Colon (tissue), 2 donors: Measurements from ENCODE around the gene TEX264.

Source experiments
- FAIRE-seq: peaks from 2 replicates; lab custom pipeline; 2012; peaks lifted over from hg19 to GRCh38; lab: Jason Lieb, UNC
- donor health status: control.
- donor health status: control.

Gene TEX264

DNA sequence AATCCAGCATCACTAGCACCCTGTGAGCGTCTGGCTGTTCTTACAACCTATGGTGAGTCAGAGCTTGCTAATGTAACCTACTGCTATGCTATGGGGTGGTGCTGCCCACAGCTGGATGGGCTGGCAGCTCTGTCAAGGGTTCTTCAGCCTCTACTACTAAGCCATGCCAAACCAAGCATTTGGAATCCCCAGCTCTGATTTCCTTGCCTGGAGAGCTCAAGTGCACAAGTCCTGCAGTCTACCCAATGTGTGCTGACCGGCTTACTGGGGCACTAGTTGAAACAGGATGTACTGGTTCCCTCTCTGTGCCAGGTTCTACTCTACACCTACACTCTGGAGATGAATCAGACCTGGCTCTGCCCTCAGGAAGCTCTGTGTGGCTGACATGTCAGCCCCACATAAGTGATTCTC, 4.2 kb downstream of the TEX264 start:
- FAIRE-seq = no peak

DNA sequence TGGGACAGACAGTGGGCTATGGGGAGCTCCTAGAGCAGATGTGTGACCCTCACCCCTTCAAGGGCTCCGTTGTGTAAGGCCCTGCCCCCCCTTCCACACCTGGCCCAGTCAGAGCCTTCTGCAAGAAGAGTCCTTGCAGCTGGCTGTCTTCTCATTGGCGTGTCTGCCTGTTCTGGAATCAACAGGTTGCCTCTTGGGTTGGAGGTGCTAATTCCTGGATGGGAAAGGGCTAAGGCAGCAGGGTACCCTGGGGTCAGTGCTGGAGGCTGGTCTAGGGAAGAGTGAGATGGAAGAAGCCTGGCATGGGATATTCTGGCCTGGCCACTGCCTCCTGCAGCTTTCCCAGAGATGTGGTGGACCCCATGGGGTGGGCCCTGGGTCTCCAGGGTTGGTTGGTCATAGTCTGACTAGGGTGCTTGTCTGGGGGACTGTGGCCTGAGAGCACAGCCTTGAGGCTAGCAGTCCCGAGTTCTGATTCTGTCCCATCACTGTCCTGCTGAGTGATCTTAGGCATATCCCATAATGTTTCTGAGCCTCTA, 5.1 kb downstream of the TEX264 start:
- FAIRE-seq = no peak

DNA sequence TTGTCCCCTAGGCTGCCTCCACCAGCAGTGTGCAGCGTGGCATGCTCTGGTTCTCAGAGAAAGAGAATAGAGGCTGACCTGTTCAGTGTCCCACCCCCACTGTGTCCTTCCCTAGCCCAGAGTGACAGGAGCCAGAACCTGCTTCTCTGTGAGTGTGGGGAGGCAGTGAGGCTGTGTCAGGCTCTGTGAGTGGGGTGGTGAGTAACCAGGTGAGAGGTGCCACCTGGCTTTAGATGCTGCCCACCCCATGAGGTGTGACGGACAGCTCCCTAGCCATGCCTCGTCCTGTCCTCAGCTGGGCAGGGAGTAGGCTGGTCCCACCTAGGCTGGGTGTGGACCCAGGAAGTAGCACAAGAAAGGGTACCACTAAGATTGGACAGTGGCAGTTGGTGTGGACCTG, 6.3 kb downstream of the TEX264 start:
- FAIRE-seq = no peak

DNA sequence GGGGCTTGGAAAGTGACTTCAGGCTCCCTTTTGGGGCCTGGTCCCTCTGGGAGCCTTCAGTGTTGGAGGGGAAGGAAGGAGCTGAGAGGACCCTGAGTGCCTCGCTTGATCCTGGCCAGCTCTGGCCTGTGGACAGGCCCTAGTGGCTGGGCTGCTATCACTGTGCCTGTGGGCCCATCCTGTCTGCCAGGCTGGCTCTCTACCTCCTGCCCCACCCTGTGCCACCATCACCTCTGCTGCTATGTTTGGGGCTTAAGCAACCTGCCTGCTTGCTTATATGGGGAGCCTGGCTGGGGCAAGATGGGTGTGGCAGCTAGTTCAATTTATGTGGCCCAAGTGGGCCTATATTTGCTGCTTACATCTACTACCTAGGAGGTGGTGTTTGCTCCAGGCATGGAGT, 7.1 kb downstream of the TEX264 start:
- FAIRE-seq = no peak

DNA sequence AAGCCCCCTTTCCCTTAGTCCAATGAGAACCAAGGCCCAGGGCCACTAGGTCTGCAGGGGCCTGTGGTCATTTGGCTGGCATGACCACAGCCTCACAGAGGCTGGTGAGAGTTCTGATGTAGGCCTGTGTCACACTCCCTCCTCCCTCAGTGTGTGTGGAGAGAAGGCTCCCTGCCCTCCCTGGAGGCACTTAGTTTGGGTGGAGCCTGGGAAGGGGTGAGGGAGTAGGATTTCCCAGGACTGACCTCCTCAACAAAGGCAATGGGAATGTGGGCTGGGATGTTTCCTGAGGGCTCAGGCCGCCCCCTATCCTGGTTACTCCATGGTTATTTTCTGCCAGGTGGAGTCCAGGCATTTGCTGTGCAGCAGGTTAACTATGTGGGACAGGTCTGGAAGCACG, 7.6 kb downstream of the TEX264 start:
- no peak for FAIRE-seq

DNA sequence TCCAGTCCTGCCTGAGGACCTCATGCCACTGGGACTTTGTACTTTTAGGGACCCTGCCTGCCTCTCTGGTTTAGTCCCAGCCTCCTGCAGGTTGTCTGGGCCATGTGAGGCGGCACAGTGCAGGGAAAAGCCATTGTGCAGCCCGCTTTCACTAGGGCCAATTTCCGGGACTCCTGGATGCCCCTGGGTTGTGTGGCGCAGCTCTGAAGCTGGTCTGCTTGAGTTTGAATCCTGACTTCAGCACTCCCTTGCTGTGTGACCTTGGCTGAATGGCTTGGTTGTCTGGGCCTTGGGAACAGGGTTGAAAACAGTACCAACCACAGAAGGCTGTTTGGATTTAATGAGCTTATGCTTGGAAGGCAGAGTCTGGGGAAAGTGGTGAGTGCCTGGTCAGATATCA, 8.3 kb downstream of the TEX264 start:
- no peak for FAIRE-seq

DNA sequence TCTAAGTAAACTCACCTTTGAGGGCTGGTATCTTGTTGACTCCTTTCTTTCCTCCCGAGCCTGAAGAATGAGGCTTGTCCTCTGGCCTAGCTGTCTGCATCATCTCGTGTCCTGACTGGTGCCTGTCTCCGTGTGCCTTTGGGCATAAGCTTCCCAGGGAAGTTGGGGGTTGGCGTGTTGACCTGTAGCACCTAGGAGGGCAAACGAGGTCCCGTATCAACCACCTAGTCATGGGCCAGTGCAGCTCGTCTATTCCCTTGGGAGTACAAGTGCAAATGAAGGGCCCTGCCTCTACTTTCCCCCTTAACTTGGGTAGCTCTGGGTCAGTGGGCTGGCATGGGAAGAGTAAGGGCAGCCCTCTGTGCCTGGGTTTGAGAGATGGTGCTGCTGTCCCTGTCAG, 8.7 kb downstream of the TEX264 start:
- FAIRE-seq = no peak

DNA sequence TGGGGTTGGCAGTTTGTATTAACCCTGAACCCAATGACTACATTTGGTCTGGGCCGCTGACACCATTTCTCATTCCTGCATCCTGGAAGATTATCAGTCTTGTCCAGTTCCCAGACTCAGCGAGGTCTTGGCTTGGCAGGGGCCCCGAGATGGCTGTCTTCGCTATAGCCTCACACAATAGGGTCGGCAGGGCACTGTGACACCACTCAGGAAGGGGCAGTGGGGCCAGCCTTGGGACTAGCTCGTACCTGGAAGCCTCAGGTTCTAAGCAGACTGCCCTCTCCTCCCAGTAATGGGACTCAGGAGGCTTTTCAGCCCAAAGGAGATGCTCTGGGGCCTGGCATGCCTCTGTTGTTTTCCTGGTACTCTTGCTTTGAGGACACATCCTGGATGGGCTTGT, 9.1 kb downstream of the TEX264 start:
- no peak for FAIRE-seq

DNA sequence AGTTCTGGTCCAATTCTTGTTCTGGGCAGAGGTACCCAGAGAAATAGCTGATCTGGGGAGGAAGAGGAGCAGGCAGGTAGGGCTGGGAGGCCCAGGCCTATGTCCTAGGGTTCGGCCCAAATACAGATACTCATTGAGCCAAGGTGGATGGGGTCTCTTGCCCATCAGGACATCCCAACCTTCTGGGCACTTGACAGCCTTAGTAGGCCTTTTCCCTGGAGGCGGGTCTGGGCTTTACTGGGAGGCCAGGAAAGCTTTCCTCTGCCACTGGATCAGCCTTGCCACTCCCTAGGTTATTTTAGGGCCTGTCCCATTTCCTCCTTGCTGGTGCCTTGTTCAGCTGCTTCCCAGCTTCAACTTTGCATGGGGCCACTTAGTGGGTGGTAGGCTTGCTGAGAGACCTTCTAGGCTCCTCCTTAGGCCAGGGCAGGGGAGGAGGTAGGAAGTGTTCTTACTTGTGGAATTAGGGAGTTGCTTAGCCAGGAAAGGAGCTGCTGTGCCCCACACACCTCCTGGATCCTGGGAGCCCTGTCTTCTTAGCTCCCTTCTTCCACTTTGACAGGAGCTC, 9.7 kb downstream of the TEX264 start:
- FAIRE-seq = no peak

DNA sequence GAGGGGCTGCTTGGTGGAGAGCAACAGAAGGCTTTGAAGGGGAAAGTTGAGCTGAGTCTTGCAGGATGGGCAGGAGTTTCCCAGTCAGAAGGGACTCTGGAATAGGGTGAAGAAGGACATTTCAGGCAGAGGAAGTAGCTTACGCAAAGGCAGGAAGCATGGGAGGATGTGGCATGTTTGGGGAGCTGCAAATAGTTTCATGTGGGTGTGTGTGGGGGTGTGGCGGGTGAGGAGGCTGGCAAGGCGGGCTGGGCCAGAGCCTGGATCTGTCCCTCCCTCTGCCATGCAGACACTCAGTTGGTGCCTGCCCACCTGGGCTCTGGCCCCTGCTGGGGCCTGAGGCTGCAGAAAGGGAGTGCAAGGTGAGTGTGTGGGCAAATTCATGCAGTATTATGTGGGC, 10.4 kb downstream of the TEX264 start:
- no peak for FAIRE-seq

DNA sequence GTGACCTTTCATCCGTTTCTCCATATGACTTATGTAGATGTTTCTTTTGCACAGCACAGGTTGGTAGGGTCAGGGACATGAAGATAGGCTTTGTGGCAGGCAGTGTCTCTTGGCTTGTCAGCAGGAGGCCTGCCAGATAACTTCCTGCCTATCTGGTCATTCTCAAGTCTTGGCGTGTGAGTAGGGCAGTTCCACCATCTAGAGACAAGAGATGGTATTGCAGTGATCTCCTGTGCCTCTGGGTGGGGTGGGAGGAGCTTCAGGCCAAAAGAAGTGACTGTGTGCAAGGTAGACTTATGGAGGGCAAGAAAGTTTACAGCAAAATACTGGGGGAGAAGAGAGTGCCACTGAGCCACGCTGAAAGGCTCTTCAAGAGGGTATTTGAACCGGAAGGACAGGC, 11.0 kb downstream of the TEX264 start:
- no peak for FAIRE-seq

DNA sequence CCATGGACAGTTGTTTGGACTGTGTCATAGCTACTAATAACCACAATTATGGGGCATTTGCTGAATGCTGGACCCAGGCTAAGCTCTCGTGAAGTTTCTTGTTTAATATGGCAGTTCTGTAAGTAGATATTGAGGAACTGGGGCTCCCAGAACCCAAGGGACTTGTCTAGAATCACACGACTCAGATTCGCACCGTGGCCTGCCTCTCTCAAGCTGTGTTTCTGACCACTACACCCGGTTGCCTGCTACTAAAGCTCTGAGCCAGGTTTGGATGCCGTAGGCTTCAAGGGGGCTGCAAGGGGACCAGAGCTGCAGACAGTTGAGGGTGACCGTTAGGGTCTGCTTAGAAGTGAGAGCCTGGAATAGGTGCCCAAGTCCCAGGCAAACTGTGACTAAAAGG, 11.5 kb downstream of the TEX264 start:
- no peak for FAIRE-seq

DNA sequence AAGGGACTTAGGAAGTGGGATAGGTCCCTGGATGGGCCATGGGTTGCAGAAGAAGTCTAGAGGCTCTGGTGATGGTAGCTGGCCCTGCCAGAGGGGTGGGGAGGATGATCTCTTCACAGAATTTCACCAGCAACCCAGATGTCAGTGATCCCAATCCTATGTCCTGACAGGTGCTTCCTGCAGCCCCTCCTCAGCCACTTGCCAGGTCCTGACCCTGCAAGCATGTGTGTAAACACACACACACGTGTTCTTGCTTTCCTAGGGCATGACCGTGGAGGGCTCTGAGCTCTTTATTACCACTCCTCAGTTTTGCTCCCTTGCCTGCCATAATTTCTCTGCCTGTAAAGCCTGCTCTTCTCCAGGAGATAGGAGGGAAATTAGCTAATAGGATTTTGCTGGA, 12.5 kb downstream of the TEX264 start:
- FAIRE-seq = no peak

DNA sequence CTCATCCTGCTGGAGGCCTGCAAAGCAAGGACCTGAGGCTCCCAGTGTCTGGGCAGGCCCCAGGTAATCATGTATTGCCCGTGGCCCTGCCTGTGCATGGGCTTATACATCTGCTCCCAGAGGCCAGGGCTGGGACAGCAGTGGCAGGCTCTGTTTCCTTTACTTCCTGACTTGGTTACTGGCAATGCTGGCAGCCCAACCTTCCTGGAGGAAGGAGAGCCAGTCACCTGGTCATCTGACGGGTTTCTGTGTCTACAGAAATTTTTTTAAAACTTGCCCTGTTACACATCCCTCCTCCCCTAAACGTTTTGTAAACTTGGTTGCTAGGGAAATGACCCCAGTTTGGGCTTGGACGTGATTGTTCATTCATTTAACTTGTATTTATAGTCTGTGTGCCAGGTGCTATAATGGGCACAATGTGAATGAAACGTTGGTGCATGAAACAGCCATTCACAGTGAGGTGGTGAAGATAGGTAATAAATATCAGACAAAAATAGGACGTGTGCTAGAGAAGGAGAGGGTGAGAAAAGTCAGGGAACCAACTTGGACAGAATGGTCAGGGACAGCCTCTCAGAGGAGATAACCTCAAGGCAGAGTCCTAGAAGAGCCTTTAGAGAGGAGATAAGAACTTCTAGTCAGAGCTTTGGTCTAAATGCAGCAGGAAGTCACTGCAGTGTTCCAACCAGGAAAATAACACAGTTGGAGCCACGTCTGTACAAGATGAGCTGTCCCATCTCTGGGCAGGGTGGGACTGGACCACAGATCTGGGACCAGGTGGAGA, 14.1 kb downstream of the TEX264 start:
- no peak for FAIRE-seq

DNA sequence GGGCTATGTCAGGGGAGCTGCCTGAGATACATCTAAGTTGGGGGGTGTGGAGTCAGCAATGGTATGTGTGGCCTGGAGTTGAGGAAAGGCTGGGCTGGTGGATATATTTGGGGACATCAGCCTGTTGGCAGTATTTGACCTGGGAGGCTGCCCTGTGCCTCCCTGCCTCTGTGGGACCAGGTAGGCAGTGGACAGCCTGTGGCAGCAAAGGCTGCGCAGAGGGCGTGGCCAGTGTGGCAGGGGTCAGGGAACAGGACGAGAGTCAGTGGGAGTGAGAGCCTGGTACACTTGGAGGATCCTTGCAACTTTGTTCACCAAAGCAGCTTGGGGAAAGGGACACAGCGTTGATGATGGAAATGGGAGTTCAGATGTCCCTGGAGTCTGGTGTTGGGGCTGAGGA, 15.0 kb downstream of the TEX264 start:
- FAIRE-seq = no peak

DNA sequence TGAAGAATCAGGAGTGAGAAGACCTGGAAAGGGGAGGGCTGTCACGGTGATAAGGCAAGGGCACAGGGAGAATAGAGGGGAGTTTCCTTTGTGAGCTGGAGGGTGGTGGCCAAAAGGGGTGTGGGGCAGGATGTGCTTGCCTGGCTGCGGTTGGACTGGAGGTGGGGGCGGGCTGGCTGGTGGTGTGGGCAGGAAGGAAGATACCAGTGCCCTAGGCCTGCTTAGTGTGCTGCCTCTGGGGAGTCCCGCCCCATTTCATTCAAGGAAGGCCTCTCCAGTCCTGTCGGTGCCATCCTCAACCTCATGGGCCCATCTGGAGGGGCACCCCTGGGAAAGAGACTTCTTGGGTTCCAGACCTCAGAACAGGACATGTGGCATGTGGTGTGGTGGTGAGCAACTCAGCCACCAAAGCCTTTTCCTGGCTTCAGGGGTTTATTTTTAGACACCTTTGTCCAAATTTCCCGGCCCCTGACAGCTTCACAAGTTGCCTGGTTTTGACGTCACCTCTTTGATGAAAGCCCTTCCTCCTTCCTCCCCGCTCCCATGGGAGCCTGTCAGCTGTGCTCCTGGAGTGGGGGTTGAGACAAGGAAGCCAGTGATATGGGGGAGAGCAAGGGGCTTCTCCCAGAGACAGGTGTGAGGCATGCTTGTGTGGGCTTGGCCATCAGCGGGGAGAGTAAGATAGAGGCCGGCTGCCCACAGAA, 15.6 kb downstream of the TEX264 start:
- no peak for FAIRE-seq

DNA sequence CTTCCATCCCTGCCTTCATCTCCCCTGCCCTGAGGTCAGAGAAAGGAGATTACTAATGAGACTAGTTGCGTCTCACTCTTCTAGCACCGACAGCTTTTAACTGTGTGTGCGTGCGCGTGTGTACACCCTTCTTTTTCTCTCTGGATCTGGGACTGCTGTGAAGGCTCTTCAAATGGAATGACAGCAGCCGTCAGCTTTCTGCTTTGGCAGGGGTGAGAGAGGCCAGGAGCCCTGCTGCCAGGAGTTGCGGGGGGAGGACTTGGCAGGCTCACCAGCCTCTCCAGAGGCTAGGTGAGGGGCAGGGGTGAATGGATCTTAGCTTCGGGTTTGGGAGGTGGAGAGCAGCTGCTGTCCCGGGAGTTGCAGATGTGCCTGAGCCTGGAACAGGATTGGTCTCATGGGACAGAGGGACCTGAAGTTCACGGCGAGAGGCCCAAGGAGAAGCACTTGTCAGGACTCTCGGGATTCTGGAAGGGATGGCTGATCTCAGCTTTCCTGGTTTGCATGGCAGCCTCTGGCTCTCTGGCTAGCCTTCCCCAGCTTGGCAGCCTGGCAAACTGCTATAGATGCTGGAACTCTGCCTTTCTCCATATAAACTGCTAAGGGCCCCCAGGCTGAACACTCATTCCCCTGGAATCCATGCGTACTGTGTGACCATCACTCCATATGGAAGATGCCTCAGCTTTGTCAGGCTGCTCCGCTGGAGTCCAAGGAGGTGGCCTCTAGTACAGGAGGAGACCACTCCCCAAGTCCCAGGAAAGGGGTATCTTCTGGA, 16.6 kb downstream of the TEX264 start:
- FAIRE-seq = no peak

DNA sequence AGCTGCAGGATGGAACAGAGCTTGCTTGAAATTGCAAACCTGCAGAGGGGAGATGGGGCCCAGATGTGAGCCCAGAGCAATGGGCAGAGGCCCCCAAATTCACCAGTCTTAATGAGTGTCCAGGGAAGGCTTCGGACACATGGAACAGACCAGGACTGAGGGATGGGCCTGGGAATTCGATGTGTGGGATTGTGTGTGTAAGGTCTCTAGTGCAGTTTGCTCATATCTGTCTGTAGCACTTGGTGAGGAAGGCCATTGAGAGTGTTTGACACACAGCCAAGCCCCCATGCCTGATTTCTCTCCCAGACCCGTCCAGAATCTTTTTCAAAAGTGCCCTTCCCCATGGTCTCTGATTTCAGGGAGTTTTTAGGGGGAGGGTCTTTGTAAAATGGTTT, 17.2 kb downstream of the TEX264 start:
- FAIRE-seq = no peak

DNA sequence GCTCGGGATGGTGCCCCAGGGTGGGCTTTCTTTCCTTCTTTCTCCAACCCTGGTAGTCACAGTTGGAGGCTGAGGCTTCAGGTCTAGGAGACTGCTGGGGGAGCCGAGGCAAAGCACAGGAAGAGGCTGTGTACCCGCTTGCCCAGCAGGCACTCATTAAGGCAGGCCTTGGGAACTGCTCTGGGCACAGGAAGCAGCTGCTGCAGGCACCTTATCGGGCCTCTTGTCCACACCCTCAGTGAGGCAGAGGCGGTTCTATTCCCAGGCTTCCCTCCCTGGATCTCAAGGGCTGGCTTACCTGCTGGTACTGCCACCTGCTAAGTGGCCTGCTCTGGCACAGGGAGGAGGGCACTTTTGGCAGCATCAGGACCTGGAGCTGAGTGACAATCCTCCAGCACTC, 20.0 kb downstream of the TEX264 start:
- FAIRE-seq = no peak

DNA sequence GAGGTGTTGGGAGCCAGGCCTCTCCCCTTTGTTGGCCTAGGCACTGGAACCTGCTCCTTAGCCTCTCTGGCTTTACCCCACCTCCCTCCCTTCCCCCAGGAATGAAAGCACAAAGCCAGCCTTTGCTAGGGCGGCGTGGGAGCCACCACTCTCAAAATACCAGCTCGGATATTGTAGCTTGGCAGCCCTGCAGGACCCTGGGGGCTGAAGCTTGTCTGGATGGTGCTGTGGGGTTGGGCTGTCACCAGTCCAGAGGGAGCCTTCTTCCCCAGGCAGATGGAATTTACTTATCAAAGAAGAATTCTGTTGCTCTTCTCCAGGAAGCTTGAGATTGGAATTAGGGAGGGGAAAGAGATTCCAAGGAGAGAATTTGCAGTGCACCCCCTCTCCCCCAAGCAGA, 20.9 kb downstream of the TEX264 start:
- no peak for FAIRE-seq

DNA sequence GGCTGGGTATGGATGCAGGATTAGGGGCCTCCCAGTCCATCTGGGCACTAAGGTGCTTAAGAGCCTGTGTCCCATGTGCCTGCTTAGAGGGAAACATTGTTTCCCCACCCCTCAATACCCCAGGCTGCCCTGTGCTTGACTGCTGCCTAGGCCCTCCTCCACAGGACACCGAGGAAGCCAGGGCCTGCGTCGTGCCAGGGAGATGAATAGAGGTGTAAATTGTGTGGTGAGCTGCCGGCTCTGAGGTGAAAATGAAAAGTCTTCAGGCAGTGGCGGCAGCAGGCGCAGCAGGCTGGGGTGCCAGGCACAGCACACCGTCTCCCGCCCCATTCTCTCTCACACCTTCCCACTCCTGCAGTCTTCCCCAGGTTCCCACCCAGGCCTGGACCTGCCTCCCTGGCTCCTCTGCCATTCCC, 21.9 kb downstream of the TEX264 start:
- FAIRE-seq = no peak

DNA sequence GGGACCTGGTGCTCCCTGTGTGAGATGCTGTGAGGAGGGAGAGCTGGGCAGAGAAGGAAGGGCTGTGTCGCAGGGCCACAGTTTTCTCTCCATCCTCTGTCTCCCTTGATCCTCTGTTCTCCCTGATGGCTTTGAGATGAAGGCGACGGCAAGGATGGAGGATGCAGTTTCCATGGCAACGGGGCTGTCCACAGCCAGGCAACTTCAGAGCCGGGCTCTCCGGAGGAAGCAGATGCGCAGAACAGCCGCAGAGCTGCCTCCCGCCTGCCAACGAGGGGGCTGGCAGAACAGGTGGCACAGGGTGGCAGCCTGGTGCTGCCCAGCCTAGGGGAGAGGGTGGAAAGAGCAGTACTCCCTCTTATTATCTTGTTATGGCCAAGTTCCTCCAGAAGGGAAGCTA, 25.9 kb downstream of the TEX264 start:
- no peak for FAIRE-seq

DNA sequence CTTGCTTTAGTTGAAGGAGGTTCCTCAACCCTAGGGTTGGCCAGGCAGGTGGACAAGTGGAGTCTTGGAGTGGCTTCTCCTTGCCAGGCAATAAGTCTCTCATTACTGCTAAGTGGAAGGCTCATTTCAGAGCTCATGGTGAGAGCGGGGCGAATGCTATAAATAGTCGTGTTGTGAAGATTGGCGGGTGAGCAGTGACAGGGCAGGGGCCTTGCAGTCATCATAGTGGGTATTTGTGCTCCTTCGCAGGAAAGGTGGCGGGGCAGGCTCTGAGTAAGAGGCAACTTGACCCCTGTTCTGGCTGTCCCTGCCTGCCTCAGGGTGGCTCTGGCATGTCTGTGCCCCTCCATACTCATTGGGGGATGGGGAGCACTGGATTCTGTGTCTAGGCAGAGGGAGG, 27.2 kb downstream of the TEX264 start:
- no peak for FAIRE-seq
